Superior temporal gyrus (tissue), 1 donor: ENCODE data around the gene BTBD9.
A peak's percentile ranks its signal among the peaks of the same experiment; 100 is the strongest.

Experiments used
- DNase-seq: peaks from one replicate; pipeline ENCODE4 v3.0.0-alpha.2; 2016; ENCODE audit errors: extremely low spot score

Gene BTBD9

DNA sequence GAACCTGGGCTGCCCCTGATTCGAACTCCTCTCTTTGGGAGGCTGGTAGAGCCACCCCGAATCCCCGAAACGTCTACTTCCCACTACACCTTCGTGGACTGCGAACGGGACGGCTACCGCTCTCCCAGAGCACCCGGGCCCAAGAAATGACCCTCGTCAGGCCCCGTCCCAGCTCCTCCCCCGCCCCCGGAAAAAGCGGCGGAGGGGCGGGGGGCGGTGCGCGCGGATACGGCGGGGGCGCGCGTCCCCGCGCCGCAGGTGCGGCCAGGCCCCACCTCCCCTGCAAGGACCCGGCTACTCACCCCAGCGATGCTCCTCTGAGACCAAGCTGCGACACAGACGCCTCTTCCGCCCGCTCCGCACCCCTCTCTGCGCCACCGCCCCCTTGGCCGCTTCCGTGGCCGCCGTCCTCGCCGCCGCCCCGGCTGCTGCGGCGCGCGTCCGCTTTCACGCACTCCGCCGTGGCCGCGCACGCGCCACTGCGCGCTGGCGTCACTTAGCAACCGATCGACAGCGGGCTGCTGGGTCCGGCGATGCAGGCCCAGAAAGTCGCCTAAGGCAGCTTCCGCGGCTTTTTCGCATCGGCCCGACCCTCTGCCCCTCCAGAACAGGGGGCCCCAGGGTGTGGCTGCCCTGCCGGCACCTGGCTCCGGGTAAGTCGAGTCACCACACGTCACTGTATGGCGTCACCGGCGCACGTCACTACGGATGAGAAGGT, at the start of gene BTBD9:
Gene BTBD9, minus strand, starts transcription at position 432 of the 718 bp plus-strand sequence.
- peak; percentile 81 for DNase-seq

DNA sequence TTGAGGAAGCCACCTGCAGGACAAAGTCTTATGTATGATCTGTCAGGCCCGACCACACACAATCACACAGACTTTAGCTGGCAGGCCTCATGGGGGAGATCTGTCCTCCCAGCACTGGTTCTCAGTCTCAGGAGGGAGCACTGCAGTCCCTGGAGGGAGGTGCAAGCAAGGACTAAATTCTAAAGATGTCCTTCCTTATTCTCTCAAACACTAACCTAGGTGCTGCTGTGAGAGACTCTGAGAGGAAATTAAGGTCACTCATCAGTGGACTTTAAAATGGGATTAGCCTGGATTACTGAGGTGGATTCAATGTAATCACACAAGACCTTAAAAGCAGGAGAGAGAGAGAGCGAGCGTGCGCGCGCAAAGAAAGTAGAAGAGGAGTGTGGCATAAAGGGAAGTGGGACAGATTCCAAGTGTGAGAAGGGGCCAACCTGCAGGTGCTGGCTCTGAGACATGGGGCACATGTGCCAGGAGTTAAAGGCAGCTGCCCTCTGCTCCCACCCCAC, 48.9 kb upstream of the BTBD9 start:
- peak; percentile 20 for DNase-seq

DNA sequence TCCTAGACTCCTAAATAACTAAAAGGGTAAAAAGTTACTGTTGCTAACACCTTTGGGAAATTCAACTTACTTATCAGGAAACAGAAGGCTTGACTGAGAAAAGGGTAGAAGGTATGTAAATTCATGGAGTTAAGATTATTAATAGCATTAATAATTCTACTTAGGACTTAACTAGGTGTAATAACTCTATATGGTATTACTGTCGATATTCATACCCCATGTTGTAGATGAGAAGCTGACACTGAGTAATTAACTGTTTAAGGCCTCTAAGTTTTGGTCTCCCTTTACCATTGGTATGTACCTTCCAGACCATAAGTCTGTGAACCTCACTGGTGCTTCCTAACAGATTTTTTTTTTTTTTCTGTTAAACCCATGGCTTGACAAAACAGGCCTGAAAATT, 47.8 kb upstream of the BTBD9 start:
- peak; percentile 11 for DNase-seq

DNA sequence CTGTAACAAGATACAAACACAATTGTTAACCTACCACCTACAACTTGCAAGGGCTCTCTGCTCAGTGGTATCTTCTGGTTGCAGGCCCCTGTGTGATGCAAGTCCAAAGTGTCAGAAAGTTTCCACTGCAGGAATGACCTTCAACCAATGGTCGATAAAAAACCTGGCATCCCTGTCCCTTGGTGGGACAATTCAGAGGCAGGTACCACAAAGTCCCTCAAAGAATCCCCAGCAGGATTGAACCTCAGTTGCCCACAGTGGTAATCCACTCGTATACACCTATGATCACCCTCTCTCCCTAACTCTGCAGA, 47.3 kb upstream of the BTBD9 start:
- no peak for DNase-seq

DNA sequence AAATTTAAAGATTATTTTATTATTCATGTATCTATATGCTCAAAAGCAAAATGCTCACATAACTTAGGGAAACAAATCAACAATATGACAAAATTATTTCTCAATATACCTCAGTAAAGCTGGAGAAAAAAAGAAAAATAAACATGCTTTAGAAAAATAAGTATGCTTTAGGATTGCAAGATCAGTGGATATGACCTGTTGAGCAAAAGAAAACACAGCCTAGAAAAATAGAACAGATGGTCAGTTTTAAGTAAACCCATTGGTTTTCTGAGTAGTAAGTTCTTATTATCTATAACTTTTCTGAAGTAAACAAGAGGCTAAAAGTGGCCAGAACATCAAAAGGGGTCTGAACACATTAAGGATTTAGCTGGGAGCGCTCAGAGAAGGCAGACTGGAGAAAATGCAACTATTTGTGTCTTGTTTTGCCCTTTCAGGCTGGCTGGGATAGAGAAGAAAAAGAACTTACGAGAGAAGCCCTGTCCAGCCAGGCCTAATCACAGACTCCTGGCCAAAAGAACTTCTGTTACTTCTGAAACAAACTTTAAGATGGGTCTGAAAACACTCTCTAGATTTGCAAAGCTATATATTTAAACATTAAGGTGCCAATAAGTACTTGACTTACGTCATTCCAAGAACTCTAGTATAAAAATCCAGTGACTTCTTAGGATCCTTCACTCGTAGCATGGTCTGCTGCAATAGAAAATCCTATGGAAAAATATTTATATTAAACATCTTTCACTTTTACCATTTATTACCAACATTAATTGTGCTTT, 46.7 kb upstream of the BTBD9 start:
- DNase-seq: peak; percentile 35

DNA sequence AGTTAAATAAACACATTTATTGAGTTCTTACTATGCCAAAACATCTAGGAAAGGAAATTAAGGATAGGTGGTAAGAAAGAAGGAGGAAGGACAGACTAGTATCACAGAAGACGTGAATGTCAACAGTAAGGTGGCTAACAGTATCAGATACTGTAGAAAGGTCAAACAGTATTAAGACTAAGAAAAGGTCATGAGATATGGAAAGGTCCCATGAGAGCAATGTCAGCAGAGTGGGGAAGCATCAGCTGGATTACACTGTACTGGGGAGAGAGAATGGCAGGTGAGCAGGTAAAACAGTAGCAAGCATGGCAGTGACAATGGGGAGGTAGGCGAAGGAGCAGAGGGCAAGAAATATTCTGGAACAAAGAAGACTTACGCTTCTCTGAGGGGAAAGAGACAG, 45.2 kb upstream of the BTBD9 start:
- no peak for DNase-seq

DNA sequence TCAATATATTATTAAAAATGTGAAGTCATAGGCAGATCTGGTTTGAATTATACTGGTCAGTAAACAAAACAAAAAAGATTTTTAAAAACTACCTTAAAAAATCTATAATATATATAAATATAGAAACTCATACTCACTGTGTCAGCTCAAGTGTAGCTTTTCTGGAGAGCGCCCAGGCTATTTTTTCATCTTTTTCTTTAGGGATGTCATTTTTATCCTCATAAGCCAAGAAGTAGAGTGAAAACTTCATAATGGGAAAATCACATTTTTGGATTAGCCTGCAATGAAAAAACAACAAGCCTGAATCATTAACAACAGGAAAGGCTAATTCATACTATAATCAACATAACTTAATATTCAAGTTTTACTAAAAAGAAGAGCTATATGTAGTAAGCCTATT, 44.5 kb upstream of the BTBD9 start:
- peak; percentile 43 for DNase-seq

DNA sequence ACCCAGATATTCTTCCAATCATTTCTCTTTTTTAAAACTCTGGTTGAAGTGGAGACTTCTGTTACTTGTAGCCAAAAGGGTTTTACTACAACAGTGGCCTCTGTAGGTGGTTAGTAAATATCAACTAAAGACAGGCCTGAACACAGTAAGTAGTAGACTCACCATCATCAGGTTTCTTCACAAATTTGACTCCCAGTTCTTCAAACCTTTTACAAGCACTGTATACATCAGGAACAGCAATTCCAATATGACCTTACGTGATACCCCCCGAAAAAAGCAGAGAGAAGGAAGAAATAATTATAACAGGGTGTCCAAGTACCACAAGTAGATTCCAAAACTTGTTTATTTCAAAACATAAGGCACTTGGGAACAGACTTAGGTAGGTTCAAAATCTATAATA, 42.1 kb upstream of the BTBD9 start:
- DNase-seq: no peak

DNA sequence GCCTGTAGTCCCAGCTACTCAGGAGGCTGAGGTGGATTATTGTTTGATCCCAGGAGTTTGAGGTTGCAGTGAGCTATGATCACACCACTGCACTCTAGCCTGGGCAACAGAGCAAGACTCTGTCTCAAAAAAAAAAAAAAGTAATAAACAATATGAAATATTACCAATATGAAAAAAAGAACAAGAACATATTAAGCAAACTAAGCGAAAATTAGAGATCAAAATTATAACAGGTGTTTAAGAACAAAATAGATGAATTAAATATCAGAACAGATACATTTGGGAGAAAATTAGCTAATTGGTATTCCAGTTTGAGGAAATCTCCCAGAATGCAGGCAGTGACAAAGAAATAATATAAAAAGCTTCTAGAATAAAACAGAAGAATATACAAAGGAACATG, 39.9 kb upstream of the BTBD9 start:
- DNase-seq: no peak

DNA sequence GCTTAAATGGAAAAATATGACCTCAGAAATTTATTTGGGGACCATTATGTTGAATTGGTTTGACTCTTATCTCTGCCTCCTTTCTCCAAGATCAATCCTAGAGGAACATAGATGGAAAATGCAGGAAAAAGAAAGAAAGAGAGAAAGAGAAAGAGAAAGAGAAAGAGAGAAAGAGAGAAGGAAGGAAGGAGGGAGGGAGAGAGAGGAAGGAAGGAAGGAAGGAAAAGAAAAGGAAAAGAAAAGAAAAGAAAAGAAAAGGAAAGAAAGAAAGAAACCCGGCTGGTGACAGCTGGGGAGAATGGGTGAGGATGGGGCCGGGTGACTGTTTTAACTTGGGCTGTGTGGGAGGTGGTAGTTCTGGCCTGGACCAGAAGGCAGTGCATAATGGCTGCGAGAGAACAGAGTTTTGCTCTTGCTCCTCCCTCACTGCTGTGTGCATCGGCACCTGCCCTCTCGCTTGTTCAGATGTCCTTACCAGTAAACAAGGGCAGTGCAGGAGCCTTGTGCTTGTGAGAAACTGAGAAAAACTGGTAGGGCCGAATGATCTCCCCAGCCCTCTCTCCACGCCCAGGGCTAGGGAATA, 38.5 kb upstream of the BTBD9 start:
- DNase-seq: no peak

DNA sequence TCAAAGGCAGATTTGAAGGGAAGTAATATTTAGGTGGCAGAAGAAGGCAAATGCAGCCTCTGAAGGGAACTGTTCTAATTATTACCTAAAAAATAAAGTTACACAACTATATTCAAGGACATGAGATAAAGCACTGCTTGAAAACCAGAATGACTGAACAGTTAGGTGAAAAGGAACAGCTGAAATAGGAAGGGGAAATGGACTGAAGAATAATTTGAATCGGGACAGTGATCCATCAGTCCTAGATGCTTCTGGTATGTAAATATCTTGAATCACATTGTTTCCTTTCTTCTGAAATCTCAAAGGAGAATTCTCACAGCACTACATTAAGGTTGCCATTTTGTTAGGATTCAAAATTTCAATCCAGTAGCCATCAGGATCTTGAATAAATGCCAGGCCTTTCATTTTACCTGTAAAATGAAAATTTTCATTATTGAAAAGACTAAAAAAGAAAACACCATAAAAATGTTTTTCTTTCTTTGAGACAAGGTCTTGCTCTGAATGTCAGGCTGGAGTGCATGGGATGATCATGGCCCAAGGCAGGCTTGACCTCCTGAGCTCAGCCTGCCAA, 37.3 kb upstream of the BTBD9 start:
- no peak for DNase-seq

DNA sequence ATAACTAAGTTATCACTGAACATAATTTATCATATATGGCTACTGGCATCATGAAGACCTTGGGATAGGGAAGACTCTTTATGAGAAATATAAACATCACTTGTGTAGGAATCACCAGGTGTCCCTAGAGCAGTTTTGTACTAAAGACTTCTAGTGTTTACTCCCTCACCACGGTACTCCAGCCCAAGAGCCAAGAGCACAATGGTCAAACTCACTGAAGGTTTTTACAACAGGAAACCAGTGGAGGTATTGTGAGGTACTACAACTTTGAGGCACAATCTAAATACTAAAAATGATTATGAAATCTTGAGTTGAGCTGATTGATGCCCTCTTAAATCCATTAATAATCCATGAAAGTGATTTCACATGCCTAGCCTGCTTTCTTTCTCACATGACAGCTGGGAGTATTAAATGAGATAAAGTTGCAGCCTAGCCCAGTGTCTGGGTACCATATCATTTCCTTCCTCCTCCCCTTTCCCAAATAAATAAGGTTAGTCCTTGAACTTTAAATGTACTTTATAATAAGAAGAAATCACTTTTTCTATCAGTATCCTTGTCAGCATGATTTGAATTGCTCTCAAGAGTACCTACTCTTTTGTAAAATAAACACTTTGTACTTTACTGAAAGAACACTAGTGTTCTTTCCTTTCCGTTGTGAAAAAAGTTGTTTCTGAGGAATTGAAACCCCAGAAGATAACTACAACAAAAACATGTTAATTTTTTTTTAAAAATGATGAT, 36.7 kb upstream of the BTBD9 start:
- no peak for DNase-seq

DNA sequence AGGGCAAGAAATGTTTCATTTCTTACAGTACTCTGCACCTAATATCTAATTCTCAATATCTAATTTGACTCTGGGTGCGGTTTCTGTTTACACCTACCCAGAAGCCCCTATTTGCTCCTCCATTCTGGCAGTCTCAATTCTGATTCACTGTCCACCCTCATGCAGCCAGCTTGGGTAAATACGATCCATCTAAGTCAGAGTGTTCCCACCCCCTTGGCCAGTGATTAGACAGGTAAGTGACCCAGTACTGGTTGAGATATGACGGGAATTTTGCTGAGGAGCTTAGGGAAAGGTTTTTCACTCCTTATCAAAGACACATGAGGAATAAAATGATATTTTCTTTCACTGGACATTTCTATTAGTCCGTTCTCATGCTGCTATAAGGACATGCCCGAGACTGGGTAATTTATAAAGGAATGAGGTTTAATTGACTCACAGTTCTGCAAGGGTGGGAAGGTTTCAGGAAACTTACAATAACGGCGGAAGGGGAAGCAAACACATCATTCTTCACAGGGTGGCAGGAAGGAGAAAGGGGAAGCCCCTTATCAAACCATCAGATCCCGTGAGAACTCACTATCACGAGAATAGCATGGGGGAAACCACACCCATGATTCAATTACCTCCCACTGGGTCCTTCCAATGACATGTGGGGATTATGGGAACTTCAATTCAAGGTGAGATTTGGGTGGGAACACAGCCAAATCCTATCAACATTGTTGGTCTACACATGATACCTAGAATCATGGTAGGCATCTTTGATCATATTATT, 33.9 kb upstream of the BTBD9 start:
- DNase-seq: no peak

DNA sequence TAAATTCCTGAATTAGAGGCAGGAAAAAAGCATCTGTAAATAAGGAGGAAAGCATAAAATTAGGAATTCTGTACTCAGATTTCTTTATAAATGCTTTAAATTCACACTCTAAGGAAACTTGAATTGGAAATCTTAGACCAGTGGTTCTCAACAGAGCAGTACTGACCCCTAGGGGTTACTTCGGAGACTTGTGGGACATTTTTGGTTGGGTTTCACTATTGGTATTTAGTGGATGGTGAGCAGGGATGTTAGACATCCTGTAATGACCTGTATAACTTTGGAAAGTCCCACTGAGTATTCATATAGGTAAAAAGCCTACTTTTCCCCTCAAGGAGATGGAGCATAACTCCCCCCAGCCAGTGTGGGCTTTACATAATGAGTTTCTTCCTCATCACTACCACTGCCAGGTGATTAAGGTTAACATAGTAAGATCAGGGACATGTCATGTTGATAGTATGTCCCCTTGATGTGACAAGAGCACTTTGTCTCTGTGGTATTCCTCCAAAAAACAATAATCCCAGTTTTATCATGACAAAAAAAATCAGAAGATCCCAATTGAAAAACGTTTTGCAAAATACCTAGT, 32.2 kb upstream of the BTBD9 start:
- peak; percentile 73 for DNase-seq

DNA sequence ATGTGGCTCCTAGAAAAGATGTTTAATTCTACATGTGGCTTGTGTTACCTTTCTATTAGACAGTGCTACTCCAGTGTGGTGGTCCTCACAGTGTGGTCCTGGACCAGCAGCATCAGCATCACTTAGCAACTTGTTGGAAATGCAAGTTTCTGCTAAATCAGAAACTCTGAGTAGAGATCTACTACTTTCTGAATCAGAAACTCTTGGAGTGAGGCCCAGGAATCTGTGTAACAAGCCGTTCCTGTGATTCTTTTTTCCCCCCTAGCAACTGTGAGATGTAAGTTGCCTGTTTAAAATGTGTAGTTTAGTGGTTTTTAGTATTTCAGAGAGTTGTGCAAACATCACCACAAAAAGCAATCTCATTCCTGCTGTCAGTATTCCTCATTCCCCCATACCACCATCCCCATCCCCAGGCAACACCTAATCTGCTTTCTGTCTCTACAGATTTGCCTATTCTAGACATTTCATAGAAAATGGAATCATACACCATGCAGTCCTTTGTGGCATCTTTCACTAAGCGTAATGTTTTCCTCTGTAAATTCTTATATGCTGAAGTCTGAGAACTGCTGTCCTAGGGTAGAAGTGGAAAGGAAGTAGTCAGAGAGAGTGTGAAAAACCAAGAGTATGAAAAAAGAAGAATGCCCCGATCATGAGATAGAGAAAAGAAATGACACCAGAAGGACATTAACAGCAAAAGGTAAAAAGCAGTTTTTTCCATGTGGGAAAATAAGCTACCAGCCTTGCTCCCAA, 18.9 kb upstream of the BTBD9 start:
- DNase-seq: no peak

DNA sequence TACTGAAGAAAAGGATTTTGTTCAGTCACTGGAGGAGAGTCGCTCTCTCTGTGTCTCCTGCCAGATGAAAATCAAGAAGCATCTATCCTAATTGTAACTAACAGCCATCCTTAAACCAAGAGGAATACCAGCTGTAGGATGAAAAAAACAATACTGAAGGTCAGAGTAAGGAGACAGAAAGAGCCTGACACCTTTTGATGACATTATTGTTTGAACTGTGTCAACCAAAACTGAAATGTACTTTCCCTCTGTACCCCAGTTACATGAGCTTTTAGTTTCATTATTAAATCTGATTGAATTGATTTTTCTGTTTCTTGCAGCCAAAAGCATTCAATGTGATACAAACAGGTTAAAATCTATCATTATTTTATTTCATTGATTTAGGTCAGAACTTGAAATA, 17.2 kb upstream of the BTBD9 start:
- no peak for DNase-seq

DNA sequence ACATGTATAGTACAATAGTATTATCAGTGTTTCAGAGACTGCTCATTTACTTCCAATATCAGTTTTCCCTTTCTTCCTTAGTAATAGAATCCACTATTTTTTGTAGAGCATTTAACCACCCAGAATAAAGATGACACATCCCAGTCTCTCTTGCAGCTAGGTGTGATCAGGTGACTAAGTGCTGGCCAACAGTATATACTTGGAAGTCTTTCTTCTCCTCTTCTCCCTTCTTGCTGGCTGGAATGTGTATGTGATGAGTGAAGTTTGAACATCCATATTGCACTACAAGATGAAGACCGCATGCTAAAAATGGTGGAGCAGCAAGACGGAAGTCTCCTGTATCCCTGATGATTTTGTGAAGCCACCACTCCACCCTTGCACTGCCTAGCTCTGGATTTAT, 14.5 kb upstream of the BTBD9 start:
- no peak for DNase-seq

DNA sequence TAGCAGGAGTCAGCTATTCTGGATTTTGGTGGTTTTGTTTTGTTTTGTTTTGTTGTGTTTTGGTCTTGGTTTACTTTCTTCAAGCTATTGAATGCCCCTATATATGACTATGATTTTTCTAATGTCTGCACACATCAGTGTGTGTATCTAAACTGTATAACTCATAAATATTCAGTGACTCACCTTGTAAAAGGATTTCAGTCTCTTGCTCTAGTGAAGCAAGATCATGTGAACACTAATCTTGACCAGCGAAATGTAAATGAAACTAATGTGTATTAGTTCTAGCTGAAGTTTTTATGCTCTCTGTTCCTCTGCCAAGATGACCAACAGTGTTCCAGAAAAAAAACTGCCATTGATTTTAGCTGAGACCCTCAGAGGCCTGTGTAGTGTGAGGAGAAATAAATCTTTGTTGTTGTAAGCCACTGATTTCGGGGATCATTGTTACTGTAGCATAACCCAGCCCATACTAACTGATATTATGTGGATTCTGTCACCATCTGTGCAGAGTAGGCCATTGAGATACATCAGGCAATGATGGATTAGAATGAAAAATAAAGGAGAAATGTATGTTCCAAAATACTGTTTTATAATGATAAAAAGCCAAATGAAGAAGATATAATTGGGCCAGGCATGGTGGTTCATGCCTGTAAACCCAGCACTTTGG, 11.5 kb upstream of the BTBD9 start:
- DNase-seq: no peak

DNA sequence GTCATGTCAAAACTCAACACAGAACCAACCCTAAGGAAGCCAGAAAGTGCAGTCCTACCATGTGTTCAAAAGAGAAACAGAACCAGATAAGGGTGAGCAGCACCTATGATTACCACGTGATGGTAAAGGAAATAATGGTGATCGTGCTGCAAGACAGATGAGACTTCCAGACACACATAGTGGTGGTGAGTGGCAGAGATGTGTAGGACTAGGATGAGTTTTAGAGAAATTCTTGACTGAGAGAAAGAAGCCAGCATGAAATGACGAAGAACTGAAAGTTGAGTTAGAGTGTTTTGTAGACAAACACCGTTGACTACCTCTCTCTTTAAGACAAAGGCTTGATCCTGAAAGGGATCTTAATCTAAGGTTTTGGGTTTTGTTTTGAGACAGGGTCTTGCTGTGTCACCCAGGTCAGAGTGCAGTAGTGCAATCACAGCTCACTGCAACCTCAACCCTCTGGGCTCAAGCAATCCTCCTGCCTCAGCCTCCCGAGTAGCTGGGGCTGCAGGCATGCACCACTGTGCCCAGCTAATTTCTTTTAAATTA, 10.6 kb upstream of the BTBD9 start:
- no peak for DNase-seq
